ENCODE results near the gene HDAC9.

- no peak for TF ChIP-seq CTCF (IDR thresholded peaks at IDR 0.05)
- TF ChIP-seq POLR2A (IDR thresholded peaks at IDR 0.05) = no peak
These were observed 393.9 kb downstream of the HDAC9 start for GRCh38 chr7:18889436-18889835.

Measured in prostate gland (tissue), 2 donors.